Stimulated activated CD4-positive, alpha-beta T cell treated with anti-CD3 and anti-CD28 coated beads, Interleukin-2, amount 100 ng/mL, for 48 hours (primary cell): Measurements from ENCODE around the gene ARPC2.

Experiments used
- DNase-seq, 2 donors: peaks; one replicate each; pipeline ENCODE4 v3.0.0-alpha.2; 2020

Gene ARPC2

GRCh38 chr2:218217360-218218267 lies 625 bp downstream of the ARPC2 start:
- peak; percentile 62 to 63 for DNase-seq

- DNase-seq = no peak
Measured at GRCh38 chr2:218218268-218219185, 1.5 kb downstream of the ARPC2 start.

- DNase-seq = no peak
Measured at GRCh38 chr2:218219934-218220333, 2.9 kb downstream of the ARPC2 start.

GRCh38 chr2:218221000-218221399 lies 4.0 kb downstream of the ARPC2 start:
- DNase-seq = no peak

GRCh38 chr2:218223046-218223445 lies 6.1 kb downstream of the ARPC2 start:
- DNase-seq = no peak

DNA sequence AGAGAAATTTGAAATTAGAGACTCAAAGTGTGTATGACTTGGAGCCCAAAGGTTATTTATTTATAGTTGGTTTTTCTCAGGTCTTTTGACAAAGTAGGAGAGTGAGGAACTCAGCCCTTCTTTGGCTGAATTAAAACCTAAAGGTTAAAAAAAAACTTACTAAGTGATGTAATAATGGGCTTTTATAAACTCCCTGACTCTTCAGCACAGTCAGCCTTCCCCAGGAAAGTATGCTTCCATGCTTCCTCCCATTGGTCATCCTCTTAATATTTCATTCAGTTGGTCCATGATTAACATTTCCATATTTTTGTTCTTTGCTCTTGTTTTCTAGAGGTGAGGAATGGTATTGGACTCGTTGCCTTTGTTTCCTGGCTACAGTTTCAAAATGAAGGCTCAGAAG lies 7.2 kb downstream of the ARPC2 start:
- DNase-seq = no peak

- DNase-seq = no peak
Measured at GRCh38 chr2:218226903-218227302, 9.9 kb downstream of the ARPC2 start.

DNA sequence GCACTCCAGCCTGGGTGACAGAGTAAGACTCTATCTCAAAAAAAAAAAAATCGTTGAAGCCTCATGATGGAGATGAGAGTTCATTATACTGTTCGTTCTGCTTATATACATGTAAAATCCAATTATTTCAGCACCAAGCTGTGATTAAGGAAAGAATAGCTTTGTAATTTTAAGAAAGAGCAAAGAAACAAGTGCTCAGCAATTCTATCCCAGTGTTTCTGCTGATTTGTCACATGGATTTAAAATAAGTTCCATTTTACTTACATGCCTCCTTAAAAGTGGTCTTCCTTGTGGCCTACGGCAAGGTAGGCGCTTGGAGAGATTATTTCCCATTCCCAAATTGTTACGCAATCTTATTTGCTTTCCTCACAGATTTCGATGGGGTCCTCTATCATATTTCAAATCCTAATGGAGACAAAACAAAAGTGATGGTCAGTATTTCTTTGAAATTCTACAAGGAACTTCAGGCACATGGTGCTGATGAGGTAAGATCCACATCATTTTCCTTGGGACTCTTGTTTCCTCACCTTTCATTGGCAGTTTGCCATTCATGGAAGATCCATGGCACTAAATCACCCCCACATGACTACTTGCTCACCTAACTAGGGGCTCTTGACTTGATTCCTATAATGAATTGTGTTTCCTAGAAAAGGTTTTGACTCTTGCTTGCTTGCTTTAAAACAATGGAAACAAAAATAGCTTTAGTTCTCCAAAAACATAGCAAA lies 11.5 kb downstream of the ARPC2 start:
- no peak for DNase-seq

GRCh38 chr2:218229239-218229638 lies 12.2 kb downstream of the ARPC2 start:
- no peak for DNase-seq

GRCh38 chr2:218229851-218230250 lies 12.9 kb downstream of the ARPC2 start:
- no peak for DNase-seq

DNA sequence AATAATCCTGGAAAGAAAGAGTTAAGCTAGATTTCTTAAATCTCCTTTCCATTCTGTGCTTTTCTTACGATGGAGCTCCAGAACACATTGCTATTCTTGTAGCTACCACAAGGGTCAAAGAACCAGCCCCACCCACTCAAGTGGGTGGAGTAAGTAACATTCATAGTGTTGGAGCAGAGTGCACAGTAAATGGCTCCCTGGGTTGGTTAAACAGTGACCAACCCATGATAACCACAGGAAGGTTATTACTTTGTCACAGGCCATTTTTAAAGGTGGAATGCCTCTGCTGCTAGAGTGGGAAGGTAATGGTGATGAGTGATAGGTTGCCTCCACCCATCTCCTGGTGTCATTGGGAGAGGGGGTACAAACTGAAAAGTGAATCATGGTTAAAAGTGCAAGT lies 13.9 kb downstream of the ARPC2 start:
- peak in 1 of 2 donors; percentile 26 for DNase-seq

DNA sequence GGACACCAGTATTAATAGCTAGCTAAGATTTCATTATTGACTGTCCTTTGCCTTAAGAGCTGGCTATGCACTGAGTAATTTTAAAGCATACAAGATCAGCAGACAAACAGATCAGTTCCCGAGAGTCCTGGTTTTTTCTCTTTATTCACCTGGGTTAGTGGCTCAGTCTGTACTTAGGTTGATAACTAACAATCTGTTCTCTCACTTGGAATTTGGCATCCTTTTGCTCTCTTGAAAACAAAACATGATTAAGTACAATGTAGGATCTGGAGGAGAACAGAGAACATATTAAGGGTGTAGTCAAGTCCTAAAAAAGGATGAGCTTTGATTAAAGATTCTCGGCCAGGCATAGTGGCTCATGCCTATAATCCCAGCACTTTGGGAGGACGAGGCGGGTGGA lies 16.6 kb downstream of the ARPC2 start:
- DNase-seq = no peak

DNA sequence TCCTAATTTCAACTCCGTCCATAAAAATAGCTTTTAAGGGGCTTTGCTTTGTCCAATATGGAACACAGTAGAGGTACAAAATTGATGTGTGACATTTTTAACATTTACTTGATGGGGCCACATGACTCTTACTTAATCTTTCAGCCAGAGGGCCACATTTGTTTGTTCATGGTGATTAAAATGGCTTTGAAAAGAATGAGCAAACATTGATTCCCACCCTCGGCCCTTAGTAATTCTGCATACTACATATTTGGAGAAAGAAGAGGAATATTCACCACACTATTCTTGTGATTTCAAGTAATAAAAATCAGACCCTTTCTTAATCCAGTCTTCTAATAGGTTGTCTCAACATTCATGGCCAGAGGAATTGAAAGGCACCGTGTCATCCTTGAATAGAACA lies 17.5 kb downstream of the ARPC2 start:
- DNase-seq = no peak

DNA sequence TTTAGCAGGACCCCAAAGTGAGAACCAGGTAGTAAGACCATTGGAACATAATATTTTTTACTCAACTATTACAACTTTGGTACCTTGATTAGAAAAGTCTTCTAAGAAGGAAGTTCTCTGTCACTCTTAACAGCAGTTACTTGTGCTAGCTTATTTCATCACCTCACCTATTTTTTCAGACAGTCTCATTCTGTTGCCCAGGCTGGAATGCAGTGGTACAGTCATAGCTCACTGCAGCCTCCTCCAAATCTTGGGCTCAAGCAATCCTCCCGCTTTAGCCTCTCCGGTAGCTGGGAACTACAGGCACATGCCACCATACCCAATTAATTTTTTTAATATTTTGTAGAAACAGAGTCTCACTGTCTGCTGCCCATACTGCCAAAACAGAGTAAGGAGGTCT lies 18.0 kb downstream of the ARPC2 start:
- DNase-seq = no peak

DNA sequence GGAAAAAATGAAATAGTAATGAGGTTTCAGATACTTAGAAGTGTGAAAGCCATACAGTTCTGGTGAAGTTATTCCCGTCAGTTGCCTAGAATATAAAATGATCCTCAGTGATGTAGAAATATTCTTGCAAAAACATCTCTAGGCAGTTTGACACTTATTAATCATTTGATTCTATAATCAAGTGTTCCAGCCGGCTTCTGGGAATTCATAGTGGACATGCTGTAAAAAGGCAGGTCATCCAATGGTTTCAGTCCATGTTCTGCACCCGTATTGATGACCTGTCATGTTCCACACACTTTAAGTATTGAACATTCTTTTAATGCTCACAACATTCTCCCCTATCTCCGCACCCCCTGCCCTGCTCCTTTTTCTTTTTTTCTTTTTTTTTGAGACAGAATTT lies 19.8 kb downstream of the ARPC2 start:
- no peak for DNase-seq

- no peak for DNase-seq
Measured at GRCh38 chr2:218238887-218239286, 21.9 kb downstream of the ARPC2 start.

DNA sequence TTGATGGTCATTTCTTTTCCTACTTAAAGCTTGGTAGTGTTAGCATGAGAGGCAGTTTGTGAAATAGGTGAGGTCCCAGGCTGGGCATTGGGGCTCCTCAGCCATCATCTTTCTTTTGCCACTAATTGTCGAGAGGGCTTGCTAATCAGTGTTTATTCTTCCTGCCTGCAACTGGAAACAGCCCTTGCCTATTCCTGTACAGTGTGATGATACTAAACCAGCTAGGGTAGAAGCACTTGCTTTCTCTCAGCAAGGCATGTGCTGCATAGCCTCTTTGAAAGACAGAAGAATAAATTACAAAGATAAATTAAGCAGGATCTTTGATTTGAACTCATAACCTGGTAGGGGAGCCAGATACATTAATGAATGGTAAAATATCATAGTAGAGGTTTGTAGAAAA lies 27.2 kb downstream of the ARPC2 start:
- DNase-seq = no peak

DNA sequence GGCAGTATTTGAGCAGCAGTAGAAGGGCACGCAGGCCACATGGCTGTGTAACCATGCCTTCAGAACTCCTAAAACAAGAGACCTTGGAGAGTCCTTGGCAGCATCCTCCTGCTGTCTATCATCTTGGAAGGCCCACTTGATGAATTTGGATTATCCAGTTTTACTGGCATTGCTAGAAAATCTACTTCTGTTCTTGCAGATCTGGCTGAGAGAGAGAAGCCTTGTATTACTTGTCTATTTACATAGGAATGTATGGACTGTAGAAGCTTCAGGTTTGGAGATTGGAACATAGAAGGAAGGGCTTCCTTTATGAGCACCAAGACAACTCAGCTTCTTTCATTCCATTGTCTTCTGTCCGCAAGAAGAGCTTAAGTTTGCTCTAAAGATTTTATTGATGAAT lies 27.7 kb downstream of the ARPC2 start:
- no peak for DNase-seq

GRCh38 chr2:218245214-218245613 lies 28.2 kb downstream of the ARPC2 start:
- DNase-seq = no peak

GRCh38 chr2:218249691-218250090 lies 32.7 kb downstream of the ARPC2 start:
- DNase-seq = no peak

DNA sequence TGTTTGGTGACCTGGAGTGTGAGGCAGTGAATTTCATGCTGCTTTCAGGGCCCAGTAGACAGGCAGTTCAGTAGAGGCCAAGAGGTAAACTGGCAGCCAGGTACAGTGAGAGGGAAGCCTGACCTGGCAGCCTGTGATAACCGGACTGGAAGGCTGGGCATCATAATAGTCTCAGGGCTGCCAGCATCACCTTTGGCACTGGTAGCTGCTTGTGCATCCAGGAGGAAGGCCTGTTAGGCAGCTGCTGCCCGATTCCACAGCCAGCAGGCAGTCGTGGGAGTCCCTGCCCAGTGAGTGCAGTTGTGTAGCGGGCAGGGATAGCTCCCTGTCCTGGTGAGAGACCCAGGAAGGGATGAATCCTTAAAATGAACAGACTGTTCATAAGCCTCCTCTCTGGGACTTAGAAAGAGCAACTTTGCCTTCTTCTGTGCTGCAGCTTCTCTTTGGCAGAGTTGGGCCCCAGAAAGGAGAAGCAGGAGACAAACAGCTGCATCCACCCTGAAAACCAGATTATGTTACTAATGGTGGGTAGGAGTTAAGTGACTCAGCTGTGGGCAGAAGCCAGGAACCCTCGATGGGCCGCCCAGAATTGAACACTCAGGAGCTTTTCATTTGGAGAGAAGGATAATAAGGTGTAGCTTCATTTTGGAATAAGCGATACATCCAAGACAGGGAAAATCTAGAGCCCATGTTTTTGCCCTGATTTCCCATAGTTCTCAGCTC lies 35.7 kb downstream of the ARPC2 start:
- DNase-seq = no peak

- DNase-seq = no peak
Measured at GRCh38 chr2:218253232-218253625, 36.2 kb downstream of the ARPC2 start.

- no peak for DNase-seq
Measured at GRCh38 chr2:218255446-218255845, 38.5 kb downstream of the ARPC2 start.
